OCI-LY7 (cell line): ENCODE results near the gene PDE11A. TPM values are rescaled to one million over a fixed set of nuclear protein-coding genes. Genes with fewer than 3 reads are reported as not detected.

Experiments used
- BruUV-seq: library from RNA; stranded (reverse); fragments of 400-500 nt; replicated peaks from 2 replicates; lab custom pipeline; 2021; lab: Mats Ljungman, UMichigan
- CTCF ChIA-PET: fragments of 300-600 bp; sonication (Branson Sonifier 250); formaldehyde crosslinking; loops from one replicate; lab custom pipeline; 2022; ENCODE audit warnings: antibody characterized with exemption; ENCODE audit not compliant: unreplicated experiment; lab: Charles Lee
- POLR2A ChIA-PET: fragments of 300-600 bp; sonication (Branson Sonifier 250); formaldehyde crosslinking; loops from one replicate; lab custom pipeline; 2022; ENCODE audit warnings: antibody characterized with exemption; lab: Charles Lee
- DNase-seq: peaks from one replicate; pipeline ENCODE4 v3.0.0-alpha.2; 2015; ENCODE audit warnings: low spot score
- H2AFZ ChIP-seq: fragments of 200-600 bp; sonication (generic), shearing (Covaris generic); 2 replicates; pipeline ENCODE4 v1.6.1; 2014; ENCODE audit warnings: mild to moderate bottlenecking, antibody characterized with exemption, low read length, moderate library complexity
- H3K27ac ChIP-seq: fragments of 200-600 bp; sonication (generic); 2 replicates; pipeline ENCODE4 v1.5.1; 2014; ENCODE audit warnings: mixed run types, low read depth, mild to moderate bottlenecking, moderate library complexity, low read length, inconsistent platforms; ENCODE audit not compliant: poor library complexity, severe bottlenecking
- H3K36me3 ChIP-seq: fragments of 200-600 bp; sonication (generic); 2 replicates; pipeline ENCODE4 v1.6.1; 2014; ENCODE audit warnings: mild to moderate bottlenecking, antibody characterized with exemption, low read length, moderate library complexity, mixed read lengths; ENCODE audit not compliant: insufficient read depth
- H3K4me1 ChIP-seq: fragments of 200-600 bp; sonication (generic); 2 replicates; pipeline ENCODE4 v1.5.1; 2014; ENCODE audit warnings: mild to moderate bottlenecking, low read length; ENCODE audit not compliant: insufficient read depth, poor library complexity, severe bottlenecking
- H3K4me2 ChIP-seq: fragments of 200-600 bp; sonication (generic); 2 replicates; pipeline ENCODE4 v1.6.1; 2014; ENCODE audit warnings: mild to moderate bottlenecking, low read length
- H3K4me3 ChIP-seq: fragments of 200-600 bp; sonication (generic); 2 replicates; pipeline ENCODE4 v1.5.1; 2014; ENCODE audit warnings: mild to moderate bottlenecking, low read depth, low read length; ENCODE audit not compliant: poor library complexity, severe bottlenecking
- H3K79me2 ChIP-seq: fragments of 200-600 bp; sonication (generic); 2 replicates; pipeline ENCODE4 v1.6.1; 2016; ENCODE audit warnings: low read depth, mild to moderate bottlenecking, low read length, moderate library complexity, mixed read lengths; ENCODE audit not compliant: insufficient read depth
- H3K9me2 ChIP-seq: fragments of 200-600 bp; sonication (generic); 2 replicates; pipeline ENCODE4 v1.6.1; 2016; ENCODE audit warnings: mild to moderate bottlenecking, low read length, mixed read lengths; ENCODE audit not compliant: insufficient read depth
- H3K9me3 ChIP-seq: fragments of 200-600 bp; sonication (generic); 2 replicates; pipeline ENCODE4 v1.6.1; 2014; ENCODE audit warnings: mild to moderate bottlenecking, mixed run types, low read length, mixed read lengths
- H4K20me1 ChIP-seq: fragments of 200-600 bp; sonication (generic); 2 replicates; pipeline ENCODE4 v1.6.1; 2014; ENCODE audit warnings: mild to moderate bottlenecking, antibody characterized with exemption, low read length, moderate library complexity, mixed read lengths; ENCODE audit not compliant: insufficient read depth
- CTCF ChIP-seq: fragments of 200-600 bp; sonication (generic); conservative IDR thresholded peaks from 2 replicates; pipeline ENCODE4 v1.5.1; 2014; ENCODE audit warnings: mild to moderate bottlenecking, antibody characterized with exemption, low read length, moderate library complexity, mixed read lengths
- EZH2phosphoT487 ChIP-seq: fragments of 200-600 bp; sonication (generic); IDR thresholded peaks from 2 replicates; pipeline ENCODE4 v1.6.1; 2018; ENCODE audit warnings: low read depth, borderline replicate concordance, mild to moderate bottlenecking, mixed run types, antibody characterized with exemption, low read length, moderate library complexity, mixed read lengths
- intact Hi-C: fragments of 100-400 bp; cut with micrococcal nuclease; formaldehyde crosslinking; loops from one replicate; pipeline ENCODE4 v1.10.0; 2022; ENCODE audit not compliant: unreplicated experiment
- total RNA-seq, 2 experiments: library from RNA; depleted of rRNA in 1 of 2; stranded (reverse); fragments of >200 nt in 1 of 2; shearing (Covaris generic) in 1 of 2; gene quantifications; 2 replicates each; pipeline ENCODE4 v1.2.3, GENCODE V29; 2014 to 2022

Gene PDE11A
- total RNA-seq, 2 experiments from 2014 or later: 0.03 TPM; not detected in 1

GRCh38 chr2:177753682-177754491 is 318.7 kb downstream of the PDE11A start:
- no peak for TF ChIP-seq CTCF
- TF ChIP-seq EZH2phosphoT487: no peak
- BruUV-seq: no TSS peak

GRCh38 chr2:177748360-177748759 is 324.2 kb downstream of the PDE11A start:
- no TSS peak for BruUV-seq
- Histone ChIP-seq H3K9me2 (no peaks in the 10 kb centered on the region), H3K27ac (no peak overlapping the region), H3K4me3 (no peak overlapping the region), H4K20me1 (no peaks in the 10 kb centered on the region), H2AFZ (no peak overlapping the region), H3K36me3 (no peaks in the 10 kb centered on the region), H3K4me2 (no peak overlapping the region), H3K9me3 (no peaks in the 10 kb centered on the region), H3K79me2 (no peaks in the 10 kb centered on the region), H3K4me1 (no peaks in the 10 kb centered on the region)
- intact Hi-C loops: no loop called here
- ChIA-PET POLR2A (interaction anchor here (0.6 kb wide), 1 partner anchor 952 kb away, joined by 3 read pairs; no protein-coding TSS in a partner anchor), CTCF (no interaction called here)
- TF ChIP-seq CTCF: no peak
- DNase-seq: no peak

More at GRCh38 chr2:177753682-177754491, 318.7 kb downstream of the PDE11A start:
- H2AFZ ChIP-seq: no peak overlapping the region
- no peaks in the 10 kb centered on the region for H4K20me1 ChIP-seq
- no peak overlapping the region for H3K4me3 ChIP-seq
- H3K36me3 ChIP-seq: no peaks in the 10 kb centered on the region
- no peak overlapping the region for H3K4me2 ChIP-seq
- POLR2A ChIA-PET: no interaction called here
- DNase-seq: peak; percentile 3
- H3K4me1 ChIP-seq: no peaks in the 10 kb centered on the region
- intact Hi-C loops: no loop called here
- no peaks in the 10 kb centered on the region for H3K9me2 ChIP-seq
- no peaks in the 10 kb centered on the region for H3K9me3 ChIP-seq
- no peaks in the 10 kb centered on the region for H3K79me2 ChIP-seq
- H3K27ac ChIP-seq: no peak overlapping the region
- CTCF ChIA-PET: no interaction called here

GRCh38 chr2:177747384-177747783 is 325.2 kb downstream of the PDE11A start:
- no peaks in the 10 kb centered on the region for H3K9me2 ChIP-seq
- H3K36me3 ChIP-seq: no peaks in the 10 kb centered on the region
- no peak for DNase-seq
- no peak for TF ChIP-seq EZH2phosphoT487
- no peak for TF ChIP-seq CTCF
- no peak overlapping the region for H3K4me2 ChIP-seq
- no peaks in the 10 kb centered on the region for H3K9me3 ChIP-seq
- H3K4me3 ChIP-seq: no peak overlapping the region
- ChIA-PET POLR2A (no interaction called here), CTCF (no interaction called here)
- BruUV-seq: no TSS peak
- H3K27ac ChIP-seq: no peak overlapping the region
- H2AFZ ChIP-seq: no peak overlapping the region
- no peaks in the 10 kb centered on the region for H4K20me1 ChIP-seq
- intact Hi-C loops: no loop called here
- H3K4me1 ChIP-seq: no peaks in the 10 kb centered on the region
- no peaks in the 10 kb centered on the region for H3K79me2 ChIP-seq
